ENCODE data around the gene DYNLRB1. TPM values are rescaled to one million over a fixed set of nuclear protein-coding genes. Genes with fewer than 3 reads are reported as not detected.

Gene DYNLRB1
- total RNA-seq, 1 experiment from 2014 or later: 177 TPM

- intact Hi-C loops (cut with micrococcal nuclease): no loop called here
- Histone ChIP-seq H4K20me1 (ENCODE audit: low read length) (no peaks in the 10 kb centered on the region), H3K36me3 (ENCODE audit: low read depth, low read length) (no peaks in the 10 kb centered on the region), H2AFZ (ENCODE audit: low read length) (no peak overlapping the region), H3K27me3 (ENCODE audit: low read length) (no peaks in the 10 kb centered on the region), H3K4me1 (ENCODE audit: insufficient read depth, low read length) (peaks cover 30% of the 10 kb centered on the region), H3K79me2 (ENCODE audit: low read length) (no peaks in the 10 kb centered on the region), H3F3A (ENCODE audit: low read length, unreplicated experiment) (peaks cover 6% of the 10 kb centered on the region), H3K9me3 (ENCODE audit: low read length) (no peaks in the 10 kb centered on the region), H3K4me2 (ENCODE audit: low read length) (no peak overlapping the region), H3K9me2 (replicated peaks; ENCODE audit: low read length) (no peaks in the 10 kb centered on the region), H3K4me3 (ENCODE audit: low read length) (no peak overlapping the region), H3K9ac (ENCODE audit: low read length) (no peak overlapping the region), H3K27ac (ENCODE audit: low read length) (no peak overlapping the region)
- BruUV-seq (replicated peaks): no TSS peak
- ChIA-PET POLR2A (ENCODE audit: unreplicated experiment) (no interaction called here), CTCF (no interaction called here)
- ATAC-seq (no peak), DNase-seq (no peak)
- TF ChIP-seq, protein P1, sequence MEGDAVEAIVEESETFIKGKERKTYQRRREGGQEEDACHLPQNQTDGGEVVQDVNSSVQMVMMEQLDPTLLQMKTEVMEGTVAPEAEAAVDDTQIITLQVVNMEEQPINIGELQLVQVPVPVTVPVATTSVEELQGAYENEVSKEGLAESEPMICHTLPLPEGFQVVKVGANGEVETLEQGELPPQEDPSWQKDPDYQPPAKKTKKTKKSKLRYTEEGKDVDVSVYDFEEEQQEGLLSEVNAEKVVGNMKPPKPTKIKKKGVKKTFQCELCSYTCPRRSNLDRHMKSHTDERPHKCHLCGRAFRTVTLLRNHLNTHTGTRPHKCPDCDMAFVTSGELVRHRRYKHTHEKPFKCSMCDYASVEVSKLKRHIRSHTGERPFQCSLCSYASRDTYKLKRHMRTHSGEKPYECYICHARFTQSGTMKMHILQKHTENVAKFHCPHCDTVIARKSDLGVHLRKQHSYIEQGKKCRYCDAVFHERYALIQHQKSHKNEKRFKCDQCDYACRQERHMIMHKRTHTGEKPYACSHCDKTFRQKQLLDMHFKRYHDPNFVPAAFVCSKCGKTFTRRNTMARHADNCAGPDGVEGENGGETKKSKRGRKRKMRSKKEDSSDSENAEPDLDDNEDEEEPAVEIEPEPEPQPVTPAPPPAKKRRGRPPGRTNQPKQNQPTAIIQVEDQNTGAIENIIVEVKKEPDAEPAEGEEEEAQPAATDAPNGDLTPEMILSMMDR (conservative IDR thresholded peaks at IDR 0.05; ENCODE audit: low read depth, low read length): no peak
- TF ChIP-seq EZH2phosphoT487 (IDR thresholded peaks at IDR 0.05; ENCODE audit: borderline replicate concordance, low read length): no peak
- no peak for TF ChIP-seq EZH2 (IDR thresholded peaks at IDR 0.05; ENCODE audit: low read length, unreplicated experiment)
Measured at GRCh38 chr20:34575756-34576155, 59.5 kb downstream of the DYNLRB1 start.

GRCh38 chr20:34577061-34577460 lies 60.8 kb downstream of the DYNLRB1 start:
- Histone ChIP-seq H3K4me3 (ENCODE audit: low read length) (no peak overlapping the region), H3F3A (ENCODE audit: low read length, unreplicated experiment) (peaks cover 6% of the 10 kb centered on the region), H3K9ac (ENCODE audit: low read length) (no peak overlapping the region), H3K27me3 (ENCODE audit: low read length) (no peaks in the 10 kb centered on the region), H3K9me2 (replicated peaks; ENCODE audit: low read length) (no peaks in the 10 kb centered on the region), H3K4me1 (ENCODE audit: insufficient read depth, low read length) (peaks cover 31% of the 10 kb centered on the region), H3K36me3 (ENCODE audit: low read depth, low read length) (no peaks in the 10 kb centered on the region; the same call in 1 of the 2 replicates), H3K4me2 (ENCODE audit: low read length) (no peak overlapping the region), H2AFZ (ENCODE audit: low read length) (no peak overlapping the region), H3K9me3 (ENCODE audit: low read length) (no peaks in the 10 kb centered on the region), H4K20me1 (ENCODE audit: low read length) (no peaks in the 10 kb centered on the region), H3K27ac (ENCODE audit: low read length) (no peak overlapping the region), H3K79me2 (ENCODE audit: low read length) (no peaks in the 10 kb centered on the region)
- BruUV-seq (replicated peaks): no TSS peak
- intact Hi-C loops (cut with micrococcal nuclease): no loop called here
- no peak for ATAC-seq
- POLR2A ChIA-PET (ENCODE audit: unreplicated experiment): no interaction called here
- DNase-seq: no peak
- CTCF ChIA-PET: no interaction called here
- no peak for TF ChIP-seq EZH2 (IDR thresholded peaks at IDR 0.05; ENCODE audit: low read length, unreplicated experiment)
- TF ChIP-seq, protein P1 (conservative IDR thresholded peaks at IDR 0.05; ENCODE audit: low read depth, low read length): no peak

DNA sequence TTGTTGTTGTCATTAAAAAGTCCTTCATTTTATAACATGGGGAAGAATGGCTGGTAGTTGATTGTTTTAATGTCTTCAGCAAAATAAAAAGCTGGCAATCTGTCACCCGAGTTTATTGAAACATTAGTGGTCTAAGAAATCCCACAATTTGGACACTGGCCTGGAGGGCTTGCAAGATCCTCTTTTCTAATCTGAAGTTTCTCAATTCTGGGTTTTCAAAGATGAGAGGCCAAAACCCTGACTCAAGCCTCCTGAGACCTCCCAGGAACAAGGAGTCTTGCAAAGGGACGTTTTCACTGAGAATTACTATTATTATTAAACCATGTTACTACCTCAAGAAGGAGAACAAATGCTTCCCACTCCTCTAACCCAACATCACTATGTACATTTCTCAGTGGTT lies 61.8 kb downstream of the DYNLRB1 start:
- peaks cover 6% of the 10 kb centered on the region for H3F3A ChIP-seq (ENCODE audit: low read length, unreplicated experiment)
- intact Hi-C loops (cut with micrococcal nuclease): no loop called here
- H3K27me3 ChIP-seq (ENCODE audit: low read length): no peaks in the 10 kb centered on the region
- DNase-seq (no peak), ATAC-seq (no peak)
- H3K9me3 ChIP-seq (ENCODE audit: low read length): no peaks in the 10 kb centered on the region
- TF ChIP-seq, protein P1 (conservative IDR thresholded peaks at IDR 0.05; ENCODE audit: low read depth, low read length): no peak
- TF ChIP-seq EZH2 (IDR thresholded peaks at IDR 0.05; ENCODE audit: low read length, unreplicated experiment) (no peak), EZH2phosphoT487 (IDR thresholded peaks at IDR 0.05; ENCODE audit: borderline replicate concordance, low read length) (no peak)
- POLR2A ChIA-PET (ENCODE audit: unreplicated experiment): no interaction called here
- peaks cover 34% of the 10 kb centered on the region for H3K4me1 ChIP-seq (ENCODE audit: insufficient read depth, low read length)
- no peaks in the 10 kb centered on the region; the same call in 1 of the 2 replicates for H3K36me3 ChIP-seq (ENCODE audit: low read depth, low read length)
- BruUV-seq (replicated peaks): no TSS peak
- no peak overlapping the region for H3K27ac ChIP-seq (ENCODE audit: low read length)
- CTCF ChIA-PET: no interaction called here
- H2AFZ ChIP-seq (ENCODE audit: low read length): no peak overlapping the region
- no peaks in the 10 kb centered on the region for H3K9me2 ChIP-seq (replicated peaks; ENCODE audit: low read length)
- H3K4me2 ChIP-seq (ENCODE audit: low read length): no peak overlapping the region
- no peak overlapping the region for H3K4me3 ChIP-seq (ENCODE audit: low read length)
- H3K79me2 ChIP-seq (ENCODE audit: low read length): no peaks in the 10 kb centered on the region
- H4K20me1 ChIP-seq (ENCODE audit: low read length): no peaks in the 10 kb centered on the region
- H3K9ac ChIP-seq (ENCODE audit: low read length): no peak overlapping the region
